Activated effector memory CD4-positive, alpha-beta T cell treated with Interleukin-2 at 50 U/mL for 16 hours (primary cell): ENCODE results near the gene ADAM19.

ENCODE experiments used
- DNase-seq: peaks from one replicate; pipeline ENCODE4 v3.0.0-alpha.2; 2020

Gene ADAM19

GRCh38 chr5:157562111-157562581 is 13.4 kb downstream of the ADAM19 start:
- DNase-seq = no peak

- DNase-seq = no peak
Observed at GRCh38 chr5:157561110-157561509, 14.5 kb downstream of the ADAM19 start.

- DNase-seq = no peak
Observed at GRCh38 chr5:157559301-157559700, 16.3 kb downstream of the ADAM19 start.

- no peak for DNase-seq
Observed at GRCh38 chr5:157558681-157559080, 16.9 kb downstream of the ADAM19 start.

- no peak for DNase-seq
Observed at GRCh38 chr5:157558041-157558595, 17.5 kb downstream of the ADAM19 start.

GRCh38 chr5:157556615-157557418 is 18.8 kb downstream of the ADAM19 start:
- DNase-seq = no peak

GRCh38 chr5:157555037-157555640 is 20.4 kb downstream of the ADAM19 start:
- no peak for DNase-seq

GRCh38 chr5:157554179-157555036 is 21.2 kb downstream of the ADAM19 start:
- DNase-seq = no peak

- DNase-seq = no peak
Observed at GRCh38 chr5:157552650-157553049, 22.9 kb downstream of the ADAM19 start.

- no peak for DNase-seq
Observed at GRCh38 chr5:157550663-157551062, 24.9 kb downstream of the ADAM19 start.

- DNase-seq = no peak
Observed at GRCh38 chr5:157549954-157550549, 25.5 kb downstream of the ADAM19 start.

- DNase-seq = no peak
Observed at GRCh38 chr5:157549283-157549629, 26.3 kb downstream of the ADAM19 start.

GRCh38 chr5:157548513-157549282 is 26.9 kb downstream of the ADAM19 start:
- no peak for DNase-seq

- no peak for DNase-seq
Observed at GRCh38 chr5:157547941-157548512, 27.5 kb downstream of the ADAM19 start.

GRCh38 chr5:157546456-157547100 is 29.0 kb downstream of the ADAM19 start:
- DNase-seq = no peak

- DNase-seq = no peak
Observed at GRCh38 chr5:157545610-157546310, 29.8 kb downstream of the ADAM19 start.

GRCh38 chr5:157544623-157544989 is 31.0 kb downstream of the ADAM19 start:
- DNase-seq = no peak

GRCh38 chr5:157543825-157544622 is 31.6 kb downstream of the ADAM19 start:
- no peak for DNase-seq

- DNase-seq = no peak
Observed at GRCh38 chr5:157542282-157543000, 33.1 kb downstream of the ADAM19 start.
